Psoas muscle (tissue), 8 donors: ENCODE data around the gene MAGI2. TPM values are rescaled to one million over a fixed set of nuclear protein-coding genes. Genes with fewer than 3 reads are reported as not detected.
A peak's percentile ranks its signal among the peaks of the same experiment; 100 is the strongest.

Experiments used
- ATAC-seq, 4 donors: fragments of 200-7000 bp; cut with Tn5 transposase; one replicate each; pipeline ENCODE4 v1.9.1; 2020; ENCODE audit warnings: moderate library complexity in 3 of 4, mild to moderate bottlenecking in 2 of 4
- DNase-seq, 2 donors: peaks; one replicate each; pipeline ENCODE4 v3.0.0-alpha.2; 2020
- H3K27ac ChIP-seq: fragments of 200-600 bp; one replicate; pipeline ENCODE4 v1.8.0; 2022
- H3K27me3 ChIP-seq, 3 donors: fragments of 200-600 bp in 1 of 3; one replicate each; pipeline versions ENCODE4 v1.6.1 to v1.8.0; 2013 to 2022; ENCODE audit warnings: low read length in 2 of 3, mild to moderate bottlenecking in 2 of 3, moderate library complexity in 1 of 3; ENCODE audit not compliant: insufficient read depth in 3 of 3
- H3K36me3 ChIP-seq, 2 donors: fragments of 200-600 bp in 1 of 2; one replicate each; pipeline versions ENCODE4 v1.6.1 to v1.8.0; 2013 to 2022; ENCODE audit warnings: low read depth in 1 of 2, mild to moderate bottlenecking in 1 of 2, moderate library complexity in 1 of 2; ENCODE audit not compliant: insufficient read depth in 1 of 2
- H3K4me1 ChIP-seq: fragments of 200-600 bp; one replicate; pipeline ENCODE4 v1.8.0; 2022
- H3K4me3 ChIP-seq: fragments of 200-600 bp; one replicate; pipeline ENCODE4 v1.8.0; 2022; ENCODE audit warnings: mild to moderate bottlenecking
- H3K9me3 ChIP-seq: fragments of 200-600 bp; one replicate; pipeline ENCODE4 v1.8.0; 2022
- CTCF ChIP-seq: fragments of 200-600 bp; IDR thresholded peaks from one replicate; pipeline ENCODE4 v1.8.0; 2022; ENCODE audit warnings: antibody characterized with exemption
- WGBS, 3 donors: extraction: QIAGEN DNeasy Blood & Tissue Kit; methylation state at CpG; one replicate each; pipeline versions ENCODE4 v1.1.6 to v1.1.7; 2013; 5-methylcytosine and 5-hydroxymethylcytosine counted together
- intact Hi-C, 2 donors: fragments of 100-400 bp; cut with DNase I; formaldehyde crosslinking; loops; one replicate each; pipeline versions ENCODE4 v1.11.0 to v1.14.2; 2022
- polyA plus RNA-seq, 3 donors: library from polyadenylated mRNA; stranded (reverse); fragments of 200-250 nt; gene quantifications; one replicate each; pipeline ENCODE4 v1.2.3, GENCODE V29; 2013
- total RNA-seq, 4 donors: library from RNA; stranded (reverse); fragmentation: NEBNext Ultra II Directional in 2 of 4; extraction: Animal tissue kit (Norgen Biotek cat#: 25700) in 2 of 4; gene quantifications; one replicate each; pipeline versions ENCODE4 v1.2.1 to v1.2.4, GENCODE V29; 2021 to 2023
- donor health status: healthy with polysubstance abuse.
- donor health status: DM: no; HTN: no; CAD: no; lungs with moderate emphysema.
- donor health status: Bipolar disorder and iron deficiency.
- donor health status: healthy.
- donor health status: DM: yes; HTN: yes; CAD: no.
- donor health status: DM: no; HTN: no; CAD: no.
- donor health status: DM: no; HTN: no; CAD: no.
- donor health status: DM: yes; HTN: yes; CAD: no.

Gene MAGI2
- total and polyA plus RNA-seq, 7 donors = 0.46 to 2.5 (median 1.4) TPM

GRCh38 chr7:78438433-78438832 lies 1015.0 kb downstream of the MAGI2 start:
- Histone ChIP-seq H3K36me3 (no peaks in the 10 kb centered on the region), H3K9me3 (no peaks in the 10 kb centered on the region), H3K27ac (no peak overlapping the region), H3K4me3 (no peak overlapping the region), H3K4me1 (peaks cover 11% of the 10 kb centered on the region), H3K27me3 (no peaks in the 10 kb centered on the region)
- ATAC-seq (no peak), DNase-seq (no peak)
- WGBS, 3 donors = 40 to 54% (median 43%) methylated on average over 7 of the region's 7 CpGs
- intact Hi-C loops = no loop called here
- TF ChIP-seq CTCF = no peak

- peaks cover 11% of the 10 kb centered on the region for H3K4me1 ChIP-seq
- no peak overlapping the region for H3K27ac ChIP-seq
- WGBS, 3 donors = 65 to 79% (median 65%) methylated on average over 5 of the region's 5 CpGs
- no peak for TF ChIP-seq CTCF
- DNase-seq = no peak
- no peaks in the 10 kb centered on the region for H3K27me3 ChIP-seq
- no peak for ATAC-seq
- intact Hi-C loops = no loop called here
- H3K9me3 ChIP-seq = no peaks in the 10 kb centered on the region
- no peak overlapping the region for H3K4me3 ChIP-seq
- H3K36me3 ChIP-seq = no peaks in the 10 kb centered on the region
Observed at GRCh38 chr7:78437118-78437517, 1016.3 kb downstream of the MAGI2 start.

GRCh38 chr7:78435355-78435754 lies 1018.1 kb downstream of the MAGI2 start:
- ATAC-seq = peak in 3 of 4 donors; percentile 62 to 93 (median 86)
- TF ChIP-seq CTCF = no peak
- Histone ChIP-seq H3K27ac (peak overlapping the region; percentile 25), H3K9me3 (no peaks in the 10 kb centered on the region), H3K27me3 (no peaks in the 10 kb centered on the region), H3K4me1 (peaks cover 11% of the 10 kb centered on the region), H3K4me3 (no peak overlapping the region), H3K36me3 (no peaks in the 10 kb centered on the region)
- intact Hi-C loops = no loop called here
- 15 to 33% (median 22%) methylated on average over 4 of the region's 4 CpGs for WGBS, 3 donors
- DNase-seq = no peak

- no peak overlapping the region for H3K27ac ChIP-seq
- intact Hi-C loops = no loop called here
- no peak for TF ChIP-seq CTCF
- no peaks in the 10 kb centered on the region for H3K27me3 ChIP-seq
- no peak overlapping the region for H3K4me3 ChIP-seq
- DNase-seq = no peak
- H3K9me3 ChIP-seq = no peaks in the 10 kb centered on the region
- WGBS, 3 donors = 88 to 98% (median 95%) methylated on average over 1 of the region's 1 CpG
- no peaks in the 10 kb centered on the region for H3K36me3 ChIP-seq
- ATAC-seq = no peak
- peaks cover 11% of the 10 kb centered on the region for H3K4me1 ChIP-seq
Observed at GRCh38 chr7:78434281-78434680, 1019.2 kb downstream of the MAGI2 start.

GRCh38 chr7:78433421-78433820 lies 1020.0 kb downstream of the MAGI2 start:
- no peaks in the 10 kb centered on the region for H3K36me3 ChIP-seq
- no peak overlapping the region for H3K4me3 ChIP-seq
- 77 to 89% (median 85%) methylated on average over 3 of the region's 3 CpGs for WGBS, 3 donors
- no peaks in the 10 kb centered on the region for H3K9me3 ChIP-seq
- DNase-seq (no peak), ATAC-seq (no peak)
- no peak overlapping the region for H3K27ac ChIP-seq
- intact Hi-C loops = no loop called here
- H3K27me3 ChIP-seq = no peaks in the 10 kb centered on the region
- no peak for TF ChIP-seq CTCF
- peaks cover 11% of the 10 kb centered on the region for H3K4me1 ChIP-seq
